Chondrocyte (in vitro differentiated cells): Measurements from ENCODE around the gene HPCA. TPM values are rescaled to one million over a fixed set of nuclear protein-coding genes. Genes with fewer than 3 reads are reported as not detected.
A peak's percentile ranks its signal among the peaks of the same experiment; 100 is the strongest.

Experiments used
- DNase-seq: peaks from one replicate; pipeline ENCODE4 v3.0.0; 2021; ENCODE audit warnings: mixed read lengths, low spot score
- H3K27ac Mint-ChIP-seq: one replicate; pipeline ENCODE4 v1.8.0; 2021; ENCODE audit warnings: mild to moderate bottlenecking, moderate library complexity, mixed read lengths; ENCODE audit not compliant: unreplicated experiment
- H3K27me3 Mint-ChIP-seq: 2 replicates; pipeline ENCODE4 v1.8.0; 2021; ENCODE audit warnings: low read depth, mixed read lengths
- H3K36me3 Mint-ChIP-seq: 2 replicates; pipeline ENCODE4 v1.8.0; 2021; ENCODE audit warnings: low read depth, mixed read lengths
- H3K4me1 Mint-ChIP-seq: 2 replicates; pipeline ENCODE4 v1.8.0; 2021; ENCODE audit warnings: low read depth, mild to moderate bottlenecking, mixed read lengths
- H3K4me3 Mint-ChIP-seq: one replicate; pipeline ENCODE4 v1.8.0; 2021; ENCODE audit warnings: mild to moderate bottlenecking, moderate library complexity, mixed read lengths; ENCODE audit not compliant: unreplicated experiment
- H3K9me3 Mint-ChIP-seq: 2 replicates; pipeline ENCODE4 v1.8.0; 2021; ENCODE audit warnings: low read depth, mixed read lengths
- total RNA-seq: library from RNA; stranded (reverse); gene quantifications from 3 replicates; pipeline ENCODE4 v1.2.1, GENCODE V29; 2021
- TF ChIP-seq, protein P1 (sequence below): fragments of 200-600 bp; sonication (generic); IDR thresholded peaks from 2 replicates; pipeline ENCODE4 v1.5.0; 2021; ENCODE audit warnings: antibody characterized with exemption, mild to moderate bottlenecking, moderate library complexity

The HPCA gene
- total RNA-seq, 1 donor from 2014 or later, result not detected

DNA sequence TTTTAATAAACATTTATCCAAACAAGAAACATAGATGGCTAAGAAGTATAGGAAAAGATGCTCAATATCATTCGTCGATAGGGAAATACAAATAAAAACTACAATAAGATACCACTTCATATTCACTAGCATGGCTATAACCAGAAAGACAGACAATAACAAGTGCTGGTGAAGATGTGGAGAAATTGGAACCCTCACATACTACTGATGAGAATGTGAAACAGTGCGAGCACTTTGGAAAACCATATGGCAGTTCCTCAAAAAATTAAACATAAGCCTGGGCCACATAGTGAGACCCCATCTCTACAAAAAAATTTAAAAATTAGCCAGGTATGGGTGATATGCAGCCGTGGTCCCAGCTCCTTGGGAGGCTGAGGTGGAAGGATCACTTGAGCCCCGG lies 24.0 kb downstream of the HPCA start:
- no peaks in the 10 kb centered on the region for H3K4me1 Mint-ChIP-seq
- no peak overlapping the region for H3K4me3 Mint-ChIP-seq
- H3K27ac Mint-ChIP-seq, result no peak overlapping the region
- H3K9me3 Mint-ChIP-seq, result peaks cover 9% of the 10 kb centered on the region
- peaks cover 2% of the 10 kb centered on the region for H3K36me3 Mint-ChIP-seq
- H3K27me3 Mint-ChIP-seq, result no peaks in the 10 kb centered on the region
- DNase-seq, result no peak
- TF ChIP-seq, protein P1, sequence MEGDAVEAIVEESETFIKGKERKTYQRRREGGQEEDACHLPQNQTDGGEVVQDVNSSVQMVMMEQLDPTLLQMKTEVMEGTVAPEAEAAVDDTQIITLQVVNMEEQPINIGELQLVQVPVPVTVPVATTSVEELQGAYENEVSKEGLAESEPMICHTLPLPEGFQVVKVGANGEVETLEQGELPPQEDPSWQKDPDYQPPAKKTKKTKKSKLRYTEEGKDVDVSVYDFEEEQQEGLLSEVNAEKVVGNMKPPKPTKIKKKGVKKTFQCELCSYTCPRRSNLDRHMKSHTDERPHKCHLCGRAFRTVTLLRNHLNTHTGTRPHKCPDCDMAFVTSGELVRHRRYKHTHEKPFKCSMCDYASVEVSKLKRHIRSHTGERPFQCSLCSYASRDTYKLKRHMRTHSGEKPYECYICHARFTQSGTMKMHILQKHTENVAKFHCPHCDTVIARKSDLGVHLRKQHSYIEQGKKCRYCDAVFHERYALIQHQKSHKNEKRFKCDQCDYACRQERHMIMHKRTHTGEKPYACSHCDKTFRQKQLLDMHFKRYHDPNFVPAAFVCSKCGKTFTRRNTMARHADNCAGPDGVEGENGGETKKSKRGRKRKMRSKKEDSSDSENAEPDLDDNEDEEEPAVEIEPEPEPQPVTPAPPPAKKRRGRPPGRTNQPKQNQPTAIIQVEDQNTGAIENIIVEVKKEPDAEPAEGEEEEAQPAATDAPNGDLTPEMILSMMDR, result no peak

DNA sequence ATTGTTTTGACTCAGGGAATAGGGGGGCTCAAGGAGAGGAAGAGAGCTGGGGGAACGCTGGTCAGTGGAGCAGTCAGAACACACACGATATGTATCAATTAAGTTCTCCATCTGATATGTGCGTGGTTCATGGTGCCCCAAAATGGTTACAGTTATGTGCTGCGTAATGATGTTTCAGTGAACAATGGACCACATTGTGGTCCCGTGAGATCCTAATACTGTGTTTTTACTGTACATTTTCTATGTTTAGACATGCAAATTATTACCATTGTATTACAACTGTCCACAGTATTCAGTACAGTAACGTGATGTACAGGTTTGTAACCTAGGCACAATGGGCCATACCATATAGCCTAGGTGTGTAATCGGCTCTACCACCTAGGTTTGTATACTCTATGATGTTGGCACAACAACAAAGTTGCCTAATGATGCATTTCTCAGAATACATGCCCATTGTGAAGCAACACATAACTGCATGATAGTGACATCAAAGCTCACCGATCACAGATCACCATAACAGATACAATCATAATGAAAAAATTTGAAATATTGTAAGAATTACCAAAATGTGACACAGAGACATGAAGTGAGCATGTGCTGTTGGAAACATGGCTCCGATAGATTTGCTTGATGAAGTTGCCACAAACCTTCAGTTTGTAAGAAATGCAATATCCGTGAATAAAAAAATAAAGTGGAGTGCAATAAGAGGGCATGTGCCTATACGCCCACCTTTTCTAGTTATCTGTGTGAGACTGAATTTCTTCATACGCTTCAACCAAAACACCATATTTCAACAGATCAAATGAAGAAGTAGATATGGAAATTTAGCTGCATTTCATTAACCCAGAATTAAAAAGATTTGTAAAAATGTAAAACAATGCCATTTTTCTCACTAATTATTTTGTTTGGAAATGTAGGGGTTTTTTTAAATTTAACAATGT lies 29.7 kb downstream of the HPCA start:
- no peak overlapping the region for H3K4me3 Mint-ChIP-seq
- H3K36me3 Mint-ChIP-seq, result no peaks in the 10 kb centered on the region
- TF ChIP-seq, protein P1, result no peak
- no peak overlapping the region for H3K27ac Mint-ChIP-seq
- DNase-seq, result no peak
- no peaks in the 10 kb centered on the region for H3K27me3 Mint-ChIP-seq
- H3K9me3 Mint-ChIP-seq, result peaks cover 5% of the 10 kb centered on the region
- peaks cover 10% of the 10 kb centered on the region for H3K4me1 Mint-ChIP-seq

DNA sequence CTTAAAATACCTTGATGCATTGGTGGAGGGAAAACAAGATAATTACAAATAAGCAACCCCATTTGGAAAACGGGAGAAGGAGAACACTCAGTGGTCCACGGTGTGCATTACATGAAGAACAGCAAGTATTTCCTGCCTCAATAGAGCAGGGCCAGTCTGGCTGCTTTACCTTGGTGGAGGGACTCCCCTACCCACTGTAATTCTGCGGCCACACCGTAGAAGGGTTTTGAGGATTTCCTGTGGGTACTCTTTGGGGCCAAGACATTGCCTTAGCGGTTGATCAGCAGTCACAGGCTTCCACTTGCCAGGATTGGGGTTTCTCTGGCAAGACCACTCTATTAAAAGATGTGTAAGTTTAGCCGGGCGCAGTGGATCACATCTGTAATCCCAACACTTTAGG lies 31.2 kb downstream of the HPCA start:
- H3K36me3 Mint-ChIP-seq, result no peaks in the 10 kb centered on the region
- DNase-seq, result no peak
- TF ChIP-seq, protein P1, result no peak
- H3K4me1 Mint-ChIP-seq, result peaks cover 10% of the 10 kb centered on the region
- H3K27me3 Mint-ChIP-seq, result no peaks in the 10 kb centered on the region
- H3K27ac Mint-ChIP-seq, result no peak overlapping the region
- H3K4me3 Mint-ChIP-seq, result no peak overlapping the region
- peaks cover 5% of the 10 kb centered on the region for H3K9me3 Mint-ChIP-seq

DNA sequence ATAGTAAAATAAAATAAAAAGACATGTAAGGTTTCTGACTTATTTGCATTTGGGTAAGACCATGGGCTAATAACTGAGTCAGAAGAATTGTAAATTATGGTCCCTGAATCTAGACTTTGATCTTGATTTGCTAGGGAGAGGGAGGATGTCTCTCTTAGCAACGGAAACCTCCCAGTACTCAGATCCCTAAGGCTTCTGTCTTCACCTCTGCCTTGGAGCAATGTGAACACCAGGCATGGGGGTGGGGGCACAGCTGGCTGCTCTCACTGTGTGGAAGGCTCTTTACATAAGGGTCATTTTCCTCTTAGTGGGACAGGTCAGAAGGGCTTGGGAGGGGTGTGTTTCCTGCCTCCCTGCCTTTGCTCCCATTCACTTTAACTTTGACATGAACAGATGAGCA lies 31.9 kb downstream of the HPCA start:
- Mint-ChIP-seq H3K27me3 (no peaks in the 10 kb centered on the region), H3K4me3 (no peak overlapping the region), H3K9me3 (peaks cover 5% of the 10 kb centered on the region), H3K36me3 (no peaks in the 10 kb centered on the region), H3K4me1 (peaks cover 10% of the 10 kb centered on the region), H3K27ac (no peak overlapping the region)
- DNase-seq, result no peak
- TF ChIP-seq, protein P1, result no peak

DNA sequence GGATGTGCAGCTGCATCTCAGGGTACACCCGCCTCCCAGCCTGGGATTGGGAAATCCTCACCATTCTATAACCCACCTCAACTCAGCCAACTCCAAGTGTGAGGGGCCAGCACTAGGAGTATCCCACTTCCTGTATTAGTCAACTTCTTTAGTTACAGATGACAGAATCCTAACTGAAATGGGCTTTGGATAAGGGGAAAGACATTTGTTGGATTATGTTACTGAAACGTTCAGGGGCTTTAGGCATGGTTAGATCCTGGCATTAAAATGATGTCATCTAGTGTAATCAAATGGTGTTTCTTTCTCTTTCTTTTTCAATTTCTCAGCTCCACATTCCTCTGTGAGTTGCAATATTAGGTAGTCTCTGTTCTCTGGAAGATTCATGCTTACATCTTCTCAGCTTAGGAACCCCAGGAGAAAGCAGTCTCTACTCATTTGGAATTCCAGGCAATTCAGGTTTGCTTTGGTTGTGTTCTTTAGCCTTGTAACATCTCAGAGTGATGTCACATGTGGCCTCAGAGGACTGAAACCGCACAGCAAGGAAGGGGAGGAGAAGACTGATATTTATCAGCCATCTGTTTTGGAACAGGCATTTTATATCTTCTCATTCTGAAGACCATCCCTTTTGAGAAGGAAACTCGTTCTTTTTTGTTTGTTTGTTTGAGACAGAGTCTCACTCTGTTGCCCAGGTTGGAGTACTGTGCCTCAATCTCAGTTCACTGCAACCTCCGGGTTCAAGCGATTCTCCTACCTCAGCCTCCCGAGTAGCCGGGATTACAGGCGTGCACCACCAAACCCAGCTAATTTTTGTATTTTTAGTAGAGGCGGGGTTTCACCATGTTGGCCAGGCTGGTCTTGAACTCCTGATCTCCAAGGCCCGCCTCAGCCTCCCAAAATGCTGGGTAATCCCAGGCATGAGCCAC lies 33.8 kb downstream of the HPCA start:
- peaks cover 8% of the 10 kb centered on the region for H3K27me3 Mint-ChIP-seq
- no peak overlapping the region for H3K4me3 Mint-ChIP-seq
- TF ChIP-seq, protein P1, result no peak
- no peaks in the 10 kb centered on the region for H3K36me3 Mint-ChIP-seq
- peaks cover 15% of the 10 kb centered on the region for H3K4me1 Mint-ChIP-seq
- no peak for DNase-seq
- H3K9me3 Mint-ChIP-seq, result no peaks in the 10 kb centered on the region
- H3K27ac Mint-ChIP-seq, result peak overlapping the region; percentile 57
